Measurements from ENCODE around the gene SCAPER. TPM values are rescaled to one million over a fixed set of nuclear protein-coding genes. Genes with fewer than 3 reads are reported as not detected.
"Not testable (repeated sequence)": the region's sequence is repeated elsewhere in the genome, so short reads cannot be mapped to it uniquely, and the experiment has no call there.

SCAPER gene
- total RNA-seq, 1 experiment from 2014 or later: 15.3 TPM

DNA sequence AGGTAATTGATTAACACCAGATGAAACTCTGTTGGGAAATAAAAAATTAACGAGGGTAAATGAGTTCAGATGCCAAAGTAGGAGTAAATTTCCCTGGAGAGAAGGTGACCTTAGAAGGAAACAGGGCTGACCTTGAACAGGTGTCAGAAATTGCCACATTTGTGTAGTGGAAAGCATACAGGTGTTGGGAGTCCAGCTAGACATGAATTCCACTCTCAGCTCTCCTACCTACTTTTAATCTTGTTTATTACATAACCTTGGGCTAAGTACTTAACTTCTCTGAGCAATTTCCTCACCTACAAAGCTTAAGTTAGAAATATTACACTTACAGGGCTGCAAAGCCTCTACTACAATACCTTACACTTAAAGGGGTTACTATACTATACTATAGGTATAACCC, 472.5 kb downstream of the SCAPER start:
- intact Hi-C loops (cut with micrococcal nuclease; ENCODE audit: unreplicated experiment) (no loop called here), in situ Hi-C loops (cut with HindIII; ENCODE audit: low pct_unique_long_range_greater_than_20kb, low sequenced_read_pairs) (no loop called here)
- no peak overlapping the region for H3K27ac ChIP-seq (ENCODE audit: low read length)
- no peak overlapping the region for H3K4me3 ChIP-seq (ENCODE audit: low read depth in 2 of 2, low read length in 2 of 2)
- CTCF ChIA-PET: no interaction called here
- TF ChIP-seq, protein P1, sequence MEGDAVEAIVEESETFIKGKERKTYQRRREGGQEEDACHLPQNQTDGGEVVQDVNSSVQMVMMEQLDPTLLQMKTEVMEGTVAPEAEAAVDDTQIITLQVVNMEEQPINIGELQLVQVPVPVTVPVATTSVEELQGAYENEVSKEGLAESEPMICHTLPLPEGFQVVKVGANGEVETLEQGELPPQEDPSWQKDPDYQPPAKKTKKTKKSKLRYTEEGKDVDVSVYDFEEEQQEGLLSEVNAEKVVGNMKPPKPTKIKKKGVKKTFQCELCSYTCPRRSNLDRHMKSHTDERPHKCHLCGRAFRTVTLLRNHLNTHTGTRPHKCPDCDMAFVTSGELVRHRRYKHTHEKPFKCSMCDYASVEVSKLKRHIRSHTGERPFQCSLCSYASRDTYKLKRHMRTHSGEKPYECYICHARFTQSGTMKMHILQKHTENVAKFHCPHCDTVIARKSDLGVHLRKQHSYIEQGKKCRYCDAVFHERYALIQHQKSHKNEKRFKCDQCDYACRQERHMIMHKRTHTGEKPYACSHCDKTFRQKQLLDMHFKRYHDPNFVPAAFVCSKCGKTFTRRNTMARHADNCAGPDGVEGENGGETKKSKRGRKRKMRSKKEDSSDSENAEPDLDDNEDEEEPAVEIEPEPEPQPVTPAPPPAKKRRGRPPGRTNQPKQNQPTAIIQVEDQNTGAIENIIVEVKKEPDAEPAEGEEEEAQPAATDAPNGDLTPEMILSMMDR (IDR thresholded peaks at IDR 0.05): no peak
- TF ChIP-seq SIN3A (IDR thresholded peaks at IDR 0.05; ENCODE audit: borderline replicate concordance, insufficient read depth, low read depth, low read length) (no peak), TCF7L2 (IDR thresholded peaks at IDR 0.05; ENCODE audit: low read depth, low read length) (no peak)
- BruUV-seq (replicated peaks): no TSS peak
- no peaks in the 10 kb centered on the region for H3K9me3 ChIP-seq (ENCODE audit: control insufficient read depth, insufficient read depth, low read depth, low read length)
- ATAC-seq (no peak), DNase-seq (ENCODE audit: low read depth, low spot score) (no peak)
- peaks cover 3% of the 10 kb centered on the region; the same call in 1 of the 2 replicates for H3K4me1 ChIP-seq (ENCODE audit: control insufficient read depth, insufficient read depth, low read length)
- H3K27me3 ChIP-seq (ENCODE audit: control insufficient read depth, insufficient read depth, low read length): no peaks in the 10 kb centered on the region
- H3K36me3 ChIP-seq (ENCODE audit: control insufficient read depth, insufficient read depth, low read length): no peaks in the 10 kb centered on the region
- POLR2A ChIA-PET: no interaction called here

- no TSS peak for BruUV-seq (replicated peaks)
Measured at GRCh38 chr15:76431971-76432370, 473.2 kb downstream of the SCAPER start.

DNA sequence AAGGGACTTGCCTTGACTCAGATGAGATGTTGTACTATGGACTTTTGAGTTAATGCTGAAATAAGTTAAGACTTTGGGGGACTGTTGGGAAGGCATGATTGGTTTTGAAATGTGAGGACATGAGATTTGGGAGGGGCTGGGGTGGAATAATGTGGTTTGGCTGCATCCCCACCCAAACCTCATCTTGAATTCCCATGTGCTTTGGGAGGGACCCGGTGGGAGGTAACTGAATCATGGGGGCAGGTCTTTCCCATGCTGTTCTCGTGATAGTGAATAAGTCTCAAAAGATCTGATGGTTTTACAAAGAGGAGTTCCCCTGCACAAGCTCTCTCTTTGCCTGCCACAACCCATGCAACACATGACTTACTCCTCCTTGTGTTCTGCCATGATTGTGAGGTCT, 474.4 kb downstream of the SCAPER start:
- ATAC-seq; intact Hi-C loops (cut with micrococcal nuclease; ENCODE audit: unreplicated experiment): not testable (repeated sequence)

More at GRCh38 chr15:76431971-76432370, 473.2 kb downstream of the SCAPER start:
- no peak overlapping the region for H3K4me3 ChIP-seq (ENCODE audit: low read depth in 2 of 2, low read length in 2 of 2)
- no peaks in the 10 kb centered on the region for H3K36me3 ChIP-seq (ENCODE audit: control insufficient read depth, insufficient read depth, low read length)
- H3K9me3 ChIP-seq (ENCODE audit: control insufficient read depth, insufficient read depth, low read depth, low read length): no peaks in the 10 kb centered on the region
- H3K4me1 ChIP-seq (ENCODE audit: control insufficient read depth, insufficient read depth, low read length): peaks cover 3% of the 10 kb centered on the region; the same call in 1 of the 2 replicates
- in situ Hi-C loops (cut with HindIII; ENCODE audit: low pct_unique_long_range_greater_than_20kb, low sequenced_read_pairs) (no loop called here), intact Hi-C loops (cut with micrococcal nuclease; ENCODE audit: unreplicated experiment) (no loop called here)
- no peak overlapping the region for H3K27ac ChIP-seq (ENCODE audit: low read length)
- TF ChIP-seq POLR2AphosphoS5 (IDR thresholded peaks at IDR 0.05; ENCODE audit: low read depth, low read length) (no peak), SIN3A (IDR thresholded peaks at IDR 0.05; ENCODE audit: borderline replicate concordance, insufficient read depth, low read depth, low read length) (no peak), TCF7L2 (IDR thresholded peaks at IDR 0.05; ENCODE audit: low read depth, low read length) (no peak)
- TF ChIP-seq, protein P2, sequence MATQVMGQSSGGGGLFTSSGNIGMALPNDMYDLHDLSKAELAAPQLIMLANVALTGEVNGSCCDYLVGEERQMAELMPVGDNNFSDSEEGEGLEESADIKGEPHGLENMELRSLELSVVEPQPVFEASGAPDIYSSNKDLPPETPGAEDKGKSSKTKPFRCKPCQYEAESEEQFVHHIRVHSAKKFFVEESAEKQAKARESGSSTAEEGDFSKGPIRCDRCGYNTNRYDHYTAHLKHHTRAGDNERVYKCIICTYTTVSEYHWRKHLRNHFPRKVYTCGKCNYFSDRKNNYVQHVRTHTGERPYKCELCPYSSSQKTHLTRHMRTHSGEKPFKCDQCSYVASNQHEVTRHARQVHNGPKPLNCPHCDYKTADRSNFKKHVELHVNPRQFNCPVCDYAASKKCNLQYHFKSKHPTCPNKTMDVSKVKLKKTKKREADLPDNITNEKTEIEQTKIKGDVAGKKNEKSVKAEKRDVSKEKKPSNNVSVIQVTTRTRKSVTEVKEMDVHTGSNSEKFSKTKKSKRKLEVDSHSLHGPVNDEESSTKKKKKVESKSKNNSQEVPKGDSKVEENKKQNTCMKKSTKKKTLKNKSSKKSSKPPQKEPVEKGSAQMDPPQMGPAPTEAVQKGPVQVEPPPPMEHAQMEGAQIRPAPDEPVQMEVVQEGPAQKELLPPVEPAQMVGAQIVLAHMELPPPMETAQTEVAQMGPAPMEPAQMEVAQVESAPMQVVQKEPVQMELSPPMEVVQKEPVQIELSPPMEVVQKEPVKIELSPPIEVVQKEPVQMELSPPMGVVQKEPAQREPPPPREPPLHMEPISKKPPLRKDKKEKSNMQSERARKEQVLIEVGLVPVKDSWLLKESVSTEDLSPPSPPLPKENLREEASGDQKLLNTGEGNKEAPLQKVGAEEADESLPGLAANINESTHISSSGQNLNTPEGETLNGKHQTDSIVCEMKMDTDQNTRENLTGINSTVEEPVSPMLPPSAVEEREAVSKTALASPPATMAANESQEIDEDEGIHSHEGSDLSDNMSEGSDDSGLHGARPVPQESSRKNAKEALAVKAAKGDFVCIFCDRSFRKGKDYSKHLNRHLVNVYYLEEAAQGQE (IDR thresholded peaks at IDR 0.05; ENCODE audit: insufficient read depth in 1 of 2, low read depth in 2 of 2, low read length in 1 of 2): no peak
- TF ChIP-seq, protein P1 (IDR thresholded peaks at IDR 0.05): no peak
- H3K27me3 ChIP-seq (ENCODE audit: control insufficient read depth, insufficient read depth, low read length): no peaks in the 10 kb centered on the region
- no peak for ATAC-seq
- ChIA-PET POLR2A (no interaction called here), CTCF (no interaction called here)
- DNase-seq (ENCODE audit: low read depth, low spot score): no peak

More for the DNA sequence above, 474.4 kb downstream of the SCAPER start:
- H3K27ac ChIP-seq (ENCODE audit: low read length); DNase-seq (ENCODE audit: low read depth, low spot score); H3K4me3 ChIP-seq (ENCODE audit: low read depth in 2 of 2, low read length in 2 of 2); POLR2A ChIA-PET; in situ Hi-C loops (cut with HindIII; ENCODE audit: low pct_unique_long_range_greater_than_20kb, low sequenced_read_pairs); H3K36me3 ChIP-seq (ENCODE audit: control insufficient read depth, insufficient read depth, low read length); H3K27me3 ChIP-seq (ENCODE audit: control insufficient read depth, insufficient read depth, low read length); CTCF ChIA-PET; H3K4me1 ChIP-seq (ENCODE audit: control insufficient read depth, insufficient read depth, low read length); BruUV-seq (replicated peaks); H3K9me3 ChIP-seq (ENCODE audit: control insufficient read depth, insufficient read depth, low read depth, low read length): not testable (repeated sequence)
